Mucosa of stomach (tissue), 1 donor: Measurements from ENCODE around the gene EEA1.

Experiments
- H3K27me3 ChIP-seq: one replicate; pipeline ENCODE4 v1.7.0; 2013; ENCODE audit warnings: mild to moderate bottlenecking, low read length; ENCODE audit not compliant: control insufficient read depth, insufficient read depth
- H3K36me3 ChIP-seq: one replicate; pipeline ENCODE4 v1.7.0; 2013; ENCODE audit warnings: low read length; ENCODE audit not compliant: control insufficient read depth, insufficient read depth
- H3K4me1 ChIP-seq: one replicate; pipeline ENCODE4 v1.7.0; 2013; ENCODE audit warnings: mild to moderate bottlenecking, low read length; ENCODE audit not compliant: control insufficient read depth, insufficient read depth
- H3K4me3 ChIP-seq: one replicate; pipeline ENCODE4 v1.7.0; 2013; ENCODE audit warnings: low read length
- H3K9ac ChIP-seq: one replicate; pipeline ENCODE4 v1.7.0; 2013; ENCODE audit warnings: mild to moderate bottlenecking, low read length, moderate library complexity
- H3K9me3 ChIP-seq: one replicate; pipeline ENCODE4 v1.7.0; 2013; ENCODE audit warnings: mild to moderate bottlenecking, low read length, moderate library complexity; ENCODE audit not compliant: control insufficient read depth
- donor health status: Pancreatic carcinoma.

The EEA1 gene

DNA sequence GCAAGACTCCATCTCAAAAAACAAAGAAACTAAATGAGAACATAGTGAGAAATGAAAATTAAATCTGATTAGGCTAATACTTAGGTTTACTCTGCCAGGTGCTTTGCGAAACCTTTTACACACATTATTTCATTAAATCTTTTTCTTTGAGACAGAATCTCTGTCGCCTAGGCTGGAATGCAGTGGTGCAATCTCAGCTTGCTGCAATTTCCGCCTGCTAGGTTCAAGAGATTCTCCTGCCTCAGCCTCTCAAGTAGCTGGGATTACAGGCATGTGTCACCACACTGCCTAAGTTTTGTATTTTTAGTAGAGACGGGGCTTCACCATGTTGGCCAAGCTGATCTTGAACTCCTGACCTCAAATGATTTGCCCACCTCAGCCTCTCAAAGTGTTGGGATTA, 21.9 kb upstream of the EEA1 start:
- no peak overlapping the region for H3K9ac ChIP-seq
- no peaks in the 10 kb centered on the region for H3K27me3 ChIP-seq
- no peaks in the 10 kb centered on the region for H3K9me3 ChIP-seq

GRCh38 chr12:92950011-92950410, 20.9 kb upstream of the EEA1 start:
- Histone ChIP-seq H3K4me1 (no peaks in the 10 kb centered on the region), H3K27me3 (no peaks in the 10 kb centered on the region), H3K36me3 (no peaks in the 10 kb centered on the region), H3K4me3 (no peak overlapping the region), H3K9ac (no peak overlapping the region), H3K9me3 (no peaks in the 10 kb centered on the region)

More for the DNA sequence above, 21.9 kb upstream of the EEA1 start:
- no peaks in the 10 kb centered on the region for H3K4me1 ChIP-seq
- no peak overlapping the region for H3K4me3 ChIP-seq
- no peaks in the 10 kb centered on the region for H3K36me3 ChIP-seq

DNA sequence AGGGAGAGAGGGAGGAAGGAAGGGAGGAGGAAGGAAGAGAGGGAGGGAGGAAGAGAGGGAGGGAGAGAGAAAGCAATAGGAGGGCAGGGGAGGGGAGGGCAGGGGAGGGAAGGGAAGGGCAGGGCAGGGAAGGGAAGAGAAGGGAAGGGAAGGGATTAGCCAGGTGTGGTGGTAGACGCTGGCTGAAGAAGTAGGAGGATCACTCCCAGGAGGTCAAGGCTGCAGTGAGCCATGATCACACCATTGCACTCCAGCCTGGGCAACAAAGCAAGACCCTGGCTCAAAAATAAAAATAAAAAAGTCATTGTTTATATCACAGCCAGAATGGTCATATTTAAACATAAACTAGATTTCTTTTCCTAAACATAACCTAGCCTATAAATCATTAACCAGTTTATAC, 20.4 kb upstream of the EEA1 start:
- Histone ChIP-seq H3K27me3 (no peaks in the 10 kb centered on the region), H3K9ac (no peak overlapping the region), H3K36me3 (no peaks in the 10 kb centered on the region), H3K4me3 (no peak overlapping the region), H3K4me1 (no peaks in the 10 kb centered on the region), H3K9me3 (no peaks in the 10 kb centered on the region)

DNA sequence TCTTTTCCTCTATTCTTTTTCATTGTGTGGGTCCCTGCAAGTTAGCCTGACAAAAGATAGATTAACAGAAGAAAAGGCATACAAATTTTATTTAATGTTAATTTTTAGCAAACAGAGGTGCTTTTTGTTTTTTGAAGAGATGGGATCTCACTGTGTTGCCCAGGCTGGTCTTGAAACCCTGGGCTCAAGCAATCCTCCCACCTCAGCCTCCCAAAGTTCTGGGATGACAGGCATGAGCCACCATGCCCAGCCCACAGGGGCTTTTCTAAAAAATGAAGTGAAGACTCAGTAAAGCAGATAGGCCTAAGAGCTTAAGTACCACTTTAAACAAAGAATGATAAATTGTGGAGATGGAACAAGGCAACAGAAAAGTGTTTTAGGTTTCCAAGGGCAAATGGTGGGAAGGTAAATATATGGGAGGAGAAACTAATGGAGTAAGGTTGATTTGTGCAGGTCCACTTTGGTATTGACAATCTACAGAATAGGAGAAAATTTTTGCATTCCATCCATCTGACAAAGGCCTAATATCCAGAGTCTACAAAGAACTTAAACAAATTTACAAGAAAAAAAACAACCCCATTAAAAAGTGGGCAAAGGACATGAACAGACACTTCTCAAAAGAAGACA, 18.6 kb upstream of the EEA1 start:
- H3K4me1 ChIP-seq: no peaks in the 10 kb centered on the region
- no peak overlapping the region for H3K4me3 ChIP-seq
- no peak overlapping the region for H3K9ac ChIP-seq
- H3K9me3 ChIP-seq: no peaks in the 10 kb centered on the region
- no peaks in the 10 kb centered on the region for H3K36me3 ChIP-seq
- H3K27me3 ChIP-seq: no peaks in the 10 kb centered on the region

DNA sequence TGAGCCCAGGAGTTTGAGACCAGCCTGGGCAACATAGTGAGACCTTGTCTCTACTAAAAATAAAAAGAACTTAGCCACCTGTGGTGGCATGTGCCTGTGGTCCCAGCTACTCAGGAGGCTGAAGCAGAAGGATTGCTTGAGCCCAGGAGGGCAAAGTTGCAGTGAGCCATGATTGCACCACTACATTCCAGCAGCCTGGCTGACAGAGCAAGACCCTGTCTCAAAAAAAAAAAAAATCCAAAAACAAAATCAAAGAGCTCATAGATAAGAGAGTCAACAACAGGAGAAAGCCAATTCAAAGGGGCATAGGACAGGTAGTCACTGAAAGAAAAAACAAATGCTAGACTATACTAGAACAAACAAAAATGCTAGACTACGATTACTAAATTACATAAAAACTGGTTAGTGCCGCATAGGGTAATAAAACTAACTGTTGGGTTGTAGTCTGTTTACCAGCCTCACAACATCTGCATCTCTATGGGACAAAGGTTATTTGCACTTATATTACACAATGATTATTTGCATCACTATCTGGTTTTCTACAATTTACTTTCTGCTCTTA, 16.6 kb upstream of the EEA1 start:
- Histone ChIP-seq H3K4me1 (no peaks in the 10 kb centered on the region), H3K27me3 (no peaks in the 10 kb centered on the region), H3K36me3 (no peaks in the 10 kb centered on the region), H3K9ac (no peak overlapping the region), H3K9me3 (no peaks in the 10 kb centered on the region), H3K4me3 (no peak overlapping the region)

GRCh38 chr12:92943482-92944250, 14.6 kb upstream of the EEA1 start:
- no peaks in the 10 kb centered on the region for H3K27me3 ChIP-seq
- no peak overlapping the region for H3K9ac ChIP-seq
- H3K4me3 ChIP-seq: no peak overlapping the region
- H3K36me3 ChIP-seq: no peaks in the 10 kb centered on the region
- H3K4me1 ChIP-seq: no peaks in the 10 kb centered on the region
- no peaks in the 10 kb centered on the region for H3K9me3 ChIP-seq

DNA sequence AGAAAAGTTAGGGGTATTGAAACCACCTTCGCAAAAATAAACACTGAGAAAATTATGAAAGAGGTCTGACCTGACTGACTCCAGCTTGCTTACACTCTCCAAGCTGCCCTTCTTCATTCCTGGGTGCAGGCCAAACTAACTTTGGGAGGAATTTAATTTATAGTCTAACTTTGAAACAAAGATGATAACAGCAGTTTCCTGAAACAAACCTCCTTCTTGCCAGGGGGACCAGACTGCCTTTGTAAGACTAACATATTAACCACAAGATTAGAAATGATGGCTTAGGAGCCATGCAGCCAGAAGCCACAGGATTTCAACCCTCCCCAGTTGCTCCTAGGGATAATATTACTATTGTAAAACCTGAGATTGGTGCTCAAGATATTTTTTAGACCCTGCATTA, 13.8 kb upstream of the EEA1 start:
- no peaks in the 10 kb centered on the region for H3K36me3 ChIP-seq
- H3K9ac ChIP-seq: no peak overlapping the region
- no peaks in the 10 kb centered on the region for H3K9me3 ChIP-seq
- H3K27me3 ChIP-seq: no peaks in the 10 kb centered on the region
- H3K4me1 ChIP-seq: no peaks in the 10 kb centered on the region
- no peak overlapping the region for H3K4me3 ChIP-seq

GRCh38 chr12:92939116-92939515, 10.0 kb upstream of the EEA1 start:
- H3K4me3 ChIP-seq: no peak overlapping the region
- no peak overlapping the region for H3K9ac ChIP-seq
- no peaks in the 10 kb centered on the region for H3K36me3 ChIP-seq
- H3K27me3 ChIP-seq: no peaks in the 10 kb centered on the region
- no peaks in the 10 kb centered on the region for H3K4me1 ChIP-seq
- no peaks in the 10 kb centered on the region for H3K9me3 ChIP-seq

DNA sequence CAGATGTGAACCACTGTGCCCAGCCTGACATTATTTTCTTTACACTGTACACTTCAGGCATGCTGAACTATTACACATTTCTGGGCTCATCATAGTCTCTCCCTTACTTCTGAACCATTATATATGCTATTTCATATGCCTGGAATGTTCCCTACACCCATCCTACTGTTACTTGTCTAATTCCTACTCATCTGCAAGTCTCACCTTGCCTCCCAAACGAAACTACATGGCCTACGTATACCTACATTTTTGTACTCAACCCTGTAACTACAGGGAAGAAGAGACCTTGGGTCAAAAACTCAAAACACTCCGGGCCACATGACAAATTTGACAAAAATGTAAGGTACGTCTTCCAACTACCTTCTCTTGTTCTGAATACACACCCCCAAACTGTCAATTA, 9.5 kb upstream of the EEA1 start:
- no peak overlapping the region for H3K4me3 ChIP-seq
- H3K9me3 ChIP-seq: no peaks in the 10 kb centered on the region
- H3K27me3 ChIP-seq: no peaks in the 10 kb centered on the region
- H3K4me1 ChIP-seq: no peaks in the 10 kb centered on the region
- H3K36me3 ChIP-seq: no peaks in the 10 kb centered on the region
- H3K9ac ChIP-seq: no peak overlapping the region

- no peaks in the 10 kb centered on the region for H3K4me1 ChIP-seq
- no peak overlapping the region for H3K9ac ChIP-seq
- H3K27me3 ChIP-seq: no peaks in the 10 kb centered on the region
- no peaks in the 10 kb centered on the region for H3K9me3 ChIP-seq
- no peaks in the 10 kb centered on the region for H3K36me3 ChIP-seq
- H3K4me3 ChIP-seq: no peak overlapping the region
These were observed 8.9 kb upstream of the EEA1 start for GRCh38 chr12:92938018-92938417.

DNA sequence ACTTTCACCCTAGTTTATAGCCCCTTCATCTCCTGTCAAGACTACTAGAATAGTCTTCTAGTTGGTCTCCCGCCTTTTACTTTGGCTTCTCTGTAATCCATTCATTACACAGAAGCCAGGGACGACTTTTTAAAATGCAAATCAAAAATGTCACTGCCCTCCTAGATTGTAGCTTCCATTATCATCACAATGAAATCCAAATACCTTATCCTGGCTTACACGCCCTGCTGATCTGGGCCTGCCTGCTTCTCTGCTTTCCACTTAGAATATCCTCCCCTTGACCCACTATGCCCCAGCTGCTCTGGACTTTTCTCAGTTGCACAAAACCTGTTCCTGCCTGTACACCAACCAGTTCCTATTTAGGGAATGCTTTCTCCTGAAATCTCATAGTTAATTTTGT, 4.5 kb upstream of the EEA1 start:
- Histone ChIP-seq H3K27me3 (no peaks in the 10 kb centered on the region), H3K36me3 (no peaks in the 10 kb centered on the region), H3K4me3 (no peak overlapping the region), H3K4me1 (peaks cover 6% of the 10 kb centered on the region), H3K9me3 (no peaks in the 10 kb centered on the region), H3K9ac (no peak overlapping the region)

DNA sequence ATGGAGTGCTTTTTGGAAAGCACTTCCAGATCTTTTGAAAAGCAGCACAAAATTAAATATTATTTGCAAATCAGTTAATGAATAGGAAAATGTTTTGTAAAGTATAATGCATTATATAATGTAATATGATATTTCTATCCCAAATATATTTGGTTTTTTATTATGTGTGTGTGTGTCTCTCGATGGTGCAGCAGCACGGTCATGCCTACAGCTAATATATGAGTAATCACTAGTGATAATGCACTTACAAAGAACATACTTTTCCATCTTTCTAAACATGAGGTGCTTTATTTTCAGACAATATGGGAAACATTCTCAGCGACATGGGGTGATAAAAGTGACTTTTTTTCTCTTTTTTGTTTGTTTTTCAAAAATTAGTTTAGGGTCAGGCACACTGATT, 1.3 kb upstream of the EEA1 start:
- Histone ChIP-seq H3K4me3 (no peak overlapping the region), H3K27me3 (no peaks in the 10 kb centered on the region), H3K9ac (peak overlapping the region; percentile 100), H3K9me3 (no peaks in the 10 kb centered on the region), H3K4me1 (peaks cover 18% of the 10 kb centered on the region), H3K36me3 (no peaks in the 10 kb centered on the region)
